GM10266 (cell line): Measurements from ENCODE around the gene PEPD.
"Not testable (repeated sequence)": the region's sequence is repeated elsewhere in the genome, so short reads cannot be mapped to it uniquely, and the experiment has no call there.

Experiments
- DNase-seq: peaks from one replicate; pipeline ENCODE4 v3.0.0; 2012; ENCODE audit errors: extremely low spot score
- TF ChIP-seq, protein P1 (sequence below): IDR thresholded peaks from 2 replicates; pipeline ENCODE4 v1.5.1; 2012; ENCODE audit warnings: mild to moderate bottlenecking, low read depth; ENCODE audit not compliant: control insufficient read depth, insufficient read depth; ENCODE audit errors: missing control alignments

Gene PEPD

DNA sequence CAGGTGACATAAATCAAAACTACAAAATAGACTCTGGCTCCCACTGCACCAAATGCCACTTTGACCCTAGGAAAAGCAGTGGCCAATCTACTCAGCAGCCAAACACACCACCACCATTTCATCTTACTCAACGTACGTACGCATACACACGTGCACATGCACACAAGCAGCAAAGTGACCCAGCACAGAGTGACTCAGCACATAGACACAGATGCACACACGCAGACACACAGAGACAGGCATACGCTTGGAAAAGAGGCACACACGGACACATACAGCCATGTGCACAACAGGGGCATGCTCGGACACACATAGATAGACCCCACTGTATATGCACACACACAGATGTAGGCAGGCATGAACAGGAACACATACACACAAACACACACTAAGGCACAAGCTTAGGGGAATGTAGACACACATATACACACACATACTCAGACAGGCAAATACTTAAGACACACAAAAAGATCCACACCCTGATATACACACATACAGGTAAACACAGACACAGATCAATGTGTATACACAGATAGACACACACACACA, 37.3 kb downstream of the PEPD start:
- TF ChIP-seq, protein P1, sequence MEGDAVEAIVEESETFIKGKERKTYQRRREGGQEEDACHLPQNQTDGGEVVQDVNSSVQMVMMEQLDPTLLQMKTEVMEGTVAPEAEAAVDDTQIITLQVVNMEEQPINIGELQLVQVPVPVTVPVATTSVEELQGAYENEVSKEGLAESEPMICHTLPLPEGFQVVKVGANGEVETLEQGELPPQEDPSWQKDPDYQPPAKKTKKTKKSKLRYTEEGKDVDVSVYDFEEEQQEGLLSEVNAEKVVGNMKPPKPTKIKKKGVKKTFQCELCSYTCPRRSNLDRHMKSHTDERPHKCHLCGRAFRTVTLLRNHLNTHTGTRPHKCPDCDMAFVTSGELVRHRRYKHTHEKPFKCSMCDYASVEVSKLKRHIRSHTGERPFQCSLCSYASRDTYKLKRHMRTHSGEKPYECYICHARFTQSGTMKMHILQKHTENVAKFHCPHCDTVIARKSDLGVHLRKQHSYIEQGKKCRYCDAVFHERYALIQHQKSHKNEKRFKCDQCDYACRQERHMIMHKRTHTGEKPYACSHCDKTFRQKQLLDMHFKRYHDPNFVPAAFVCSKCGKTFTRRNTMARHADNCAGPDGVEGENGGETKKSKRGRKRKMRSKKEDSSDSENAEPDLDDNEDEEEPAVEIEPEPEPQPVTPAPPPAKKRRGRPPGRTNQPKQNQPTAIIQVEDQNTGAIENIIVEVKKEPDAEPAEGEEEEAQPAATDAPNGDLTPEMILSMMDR = no peak
- no peak for DNase-seq

GRCh38 chr19:33482476-33482875, 39.1 kb downstream of the PEPD start:
- DNase-seq = no peak
- TF ChIP-seq, protein P1 = no peak

- TF ChIP-seq, protein P1 = no peak
Observed at GRCh38 chr19:33481863-33482262, 39.7 kb downstream of the PEPD start.

DNA sequence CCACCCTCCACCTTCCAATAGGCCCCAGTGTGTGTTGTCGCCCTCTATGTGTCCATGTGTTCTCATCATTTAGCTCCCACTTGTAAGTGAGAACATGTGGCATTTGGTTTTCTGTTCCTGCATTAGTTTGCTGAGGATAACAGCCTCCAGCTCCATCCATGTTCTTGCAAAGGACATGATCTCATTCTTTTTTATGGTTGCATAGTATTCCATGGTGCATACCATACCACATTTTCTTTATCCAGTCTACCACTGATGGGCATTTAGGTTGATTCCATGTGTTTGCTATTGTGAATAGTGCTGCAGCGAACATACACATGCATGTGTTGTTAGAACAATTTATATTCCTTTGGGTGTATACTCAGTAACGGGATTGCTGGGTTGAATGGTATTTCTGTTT, 42.0 kb downstream of the PEPD start:
- DNase-seq = not testable (repeated sequence)

More at GRCh38 chr19:33481863-33482262, 39.7 kb downstream of the PEPD start:
- DNase-seq = no peak

GRCh38 chr19:33477781-33478180, 43.8 kb downstream of the PEPD start:
- TF ChIP-seq, protein P1 = no peak
- no peak for DNase-seq

DNA sequence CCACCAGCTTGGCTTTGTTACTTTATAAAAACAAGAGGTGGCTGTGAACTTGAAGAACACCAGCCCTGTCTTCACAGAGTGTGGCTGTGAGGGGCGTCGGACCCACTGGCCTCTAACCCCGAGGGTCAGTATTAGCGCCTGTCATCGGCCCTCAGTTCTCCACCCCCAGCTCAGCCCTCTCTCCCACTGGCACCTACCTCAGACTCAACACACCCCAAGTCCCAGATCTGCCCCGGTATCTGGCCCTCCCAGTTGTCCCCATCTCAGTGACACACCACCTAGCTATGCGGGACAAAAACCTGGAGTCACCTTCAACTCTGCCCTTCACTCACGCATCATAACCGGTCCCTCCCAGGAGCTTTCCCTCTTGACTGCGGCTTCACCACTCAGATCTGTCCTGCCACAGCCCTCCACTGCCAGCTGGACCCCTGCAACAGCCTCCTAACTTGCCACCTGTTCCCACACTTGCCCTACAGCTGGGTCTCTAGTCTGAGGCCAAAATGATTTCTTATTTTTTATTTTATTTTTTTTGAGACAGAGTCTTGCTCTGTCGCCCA, 45.4 kb downstream of the PEPD start:
- TF ChIP-seq, protein P1 = no peak
- DNase-seq = no peak

- DNase-seq = no peak
- TF ChIP-seq, protein P1 = no peak
Observed at GRCh38 chr19:33473653-33474305, 47.8 kb downstream of the PEPD start.
